Activated T-cell treated with anti-CD3 and anti-CD28 coated beads, Interleukin-2, amount 50 U/mL, for 1 hour (primary cell): ENCODE data around the gene CARHSP1.
A peak's percentile ranks its signal among the peaks of the same experiment; 100 is the strongest.

Experiments used
- DNase-seq: peaks from one replicate; pipeline ENCODE4 v3.0.0-alpha.2; 2020

The CARHSP1 gene

GRCh38 chr16:8869212-8869987, 594 bp upstream of the CARHSP1 start:
- no peak for DNase-seq

- DNase-seq = no peak
These were observed 832 bp downstream of the CARHSP1 start for GRCh38 chr16:8867932-8868415.

GRCh38 chr16:8867216-8867931, 1.4 kb downstream of the CARHSP1 start:
- DNase-seq = peak; percentile 40

- DNase-seq = no peak
These were observed 2.0 kb downstream of the CARHSP1 start for GRCh38 chr16:8866884-8867215.

- DNase-seq = no peak
These were observed 2.5 kb downstream of the CARHSP1 start for GRCh38 chr16:8866118-8866883.

GRCh38 chr16:8865145-8865882, 3.5 kb downstream of the CARHSP1 start:
- no peak for DNase-seq

- DNase-seq = no peak
These were observed 4.2 kb downstream of the CARHSP1 start for GRCh38 chr16:8864480-8865110.

GRCh38 chr16:8863594-8864424, 5.0 kb downstream of the CARHSP1 start:
- DNase-seq = no peak

GRCh38 chr16:8862309-8863130, 6.3 kb downstream of the CARHSP1 start:
- no peak for DNase-seq

- no peak for DNase-seq
These were observed 7.1 kb downstream of the CARHSP1 start for GRCh38 chr16:8861563-8862308.

GRCh38 chr16:8859913-8860881, 8.6 kb downstream of the CARHSP1 start:
- DNase-seq = no peak

- no peak for DNase-seq
These were observed 9.6 kb downstream of the CARHSP1 start for GRCh38 chr16:8858994-8859912.

GRCh38 chr16:8855972-8856371, 12.8 kb downstream of the CARHSP1 start:
- no peak for DNase-seq

- DNase-seq = no peak
These were observed 13.6 kb downstream of the CARHSP1 start for GRCh38 chr16:8855051-8855786.

GRCh38 chr16:8854298-8854948, 14.4 kb downstream of the CARHSP1 start:
- DNase-seq = no peak

GRCh38 chr16:8853611-8854010, 15.2 kb downstream of the CARHSP1 start:
- no peak for DNase-seq
